GM21423 (cell line): ENCODE data around the gene SLC16A2.
A peak's percentile ranks its signal among the peaks of the same experiment; 100 is the strongest.

Source experiments
- ATAC-seq: cut with Tn5 transposase; IDR thresholded peaks from one replicate; pipeline ENCODE4 v1.9.1; 2021; ENCODE audit warnings: mild to moderate bottlenecking, moderate library complexity; ENCODE audit not compliant: unreplicated experiment

The SLC16A2 gene

GRCh38 chrX:74421036-74421739 is at the start of gene SLC16A2:
SLC16A2 (plus strand) TSS chrX:74421493; CDS start chrX:74421638, 145 bp downstream.
- peak; percentile 53 for ATAC-seq

DNA sequence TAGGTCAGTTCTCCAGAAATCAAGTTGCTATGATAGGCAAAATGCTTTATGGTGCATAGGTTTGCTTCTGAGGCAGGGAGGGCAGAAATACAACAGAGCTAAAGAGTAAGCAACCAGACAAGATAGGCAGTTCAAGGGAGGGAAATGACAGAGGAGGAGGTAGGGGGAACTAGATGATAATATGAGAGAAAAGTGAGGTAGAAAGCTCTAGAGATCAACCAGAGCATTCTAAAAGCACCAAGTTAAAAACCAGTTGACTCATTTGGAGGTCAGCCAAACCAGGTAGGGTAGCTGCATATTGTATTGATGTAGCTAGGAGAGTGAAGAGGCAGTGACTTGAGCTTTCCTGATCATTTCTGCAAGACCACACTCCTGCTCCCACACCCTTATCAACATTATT is 49.0 kb upstream of the SLC16A2 start:
- ATAC-seq: no peak

GRCh38 chrX:74377282-74377681 is 44.0 kb upstream of the SLC16A2 start:
- ATAC-seq: no peak

- ATAC-seq: no peak
Observed at GRCh38 chrX:74382613-74383012, 38.7 kb upstream of the SLC16A2 start.

DNA sequence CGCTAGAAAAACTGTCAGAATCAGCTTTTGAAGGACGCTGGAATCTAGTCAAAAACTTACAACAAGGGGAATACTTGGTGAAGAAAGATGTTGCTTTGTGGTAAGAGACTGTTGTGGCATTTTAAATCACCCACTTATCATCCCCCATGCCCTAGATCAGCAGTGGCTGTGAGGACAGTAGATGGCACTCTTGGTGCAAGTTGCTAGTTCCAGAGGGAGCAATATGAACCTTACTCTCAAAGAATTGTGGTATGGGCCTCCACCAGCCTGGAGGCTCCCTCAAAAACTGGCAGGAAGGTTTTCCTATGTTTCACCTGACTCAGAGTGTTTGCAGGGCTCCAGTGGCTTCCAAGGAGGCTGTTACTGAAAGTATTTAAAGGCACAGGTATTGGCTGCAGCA is 37.7 kb upstream of the SLC16A2 start:
- ATAC-seq: no peak

- no peak for ATAC-seq
Observed at GRCh38 chrX:74389016-74389722, 32.1 kb upstream of the SLC16A2 start.

DNA sequence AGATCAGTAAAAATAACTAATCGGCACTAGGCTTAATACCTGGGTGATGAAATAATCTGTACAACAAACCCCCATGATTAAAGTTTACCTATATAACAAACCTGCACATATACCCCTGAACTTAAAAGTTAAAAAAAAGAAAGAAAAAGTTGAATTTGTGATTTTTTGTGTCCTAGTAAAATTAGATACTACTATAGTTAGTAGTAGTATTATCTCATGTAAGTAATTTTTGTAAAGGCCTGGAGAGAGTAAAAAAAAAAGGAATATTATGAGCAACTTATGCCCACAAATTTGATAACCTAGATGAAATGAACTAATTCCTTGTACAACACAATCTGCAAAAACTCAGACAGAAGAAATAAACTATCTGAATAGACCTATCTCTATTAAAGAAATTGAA is 25.7 kb upstream of the SLC16A2 start:
- ATAC-seq: no peak

DNA sequence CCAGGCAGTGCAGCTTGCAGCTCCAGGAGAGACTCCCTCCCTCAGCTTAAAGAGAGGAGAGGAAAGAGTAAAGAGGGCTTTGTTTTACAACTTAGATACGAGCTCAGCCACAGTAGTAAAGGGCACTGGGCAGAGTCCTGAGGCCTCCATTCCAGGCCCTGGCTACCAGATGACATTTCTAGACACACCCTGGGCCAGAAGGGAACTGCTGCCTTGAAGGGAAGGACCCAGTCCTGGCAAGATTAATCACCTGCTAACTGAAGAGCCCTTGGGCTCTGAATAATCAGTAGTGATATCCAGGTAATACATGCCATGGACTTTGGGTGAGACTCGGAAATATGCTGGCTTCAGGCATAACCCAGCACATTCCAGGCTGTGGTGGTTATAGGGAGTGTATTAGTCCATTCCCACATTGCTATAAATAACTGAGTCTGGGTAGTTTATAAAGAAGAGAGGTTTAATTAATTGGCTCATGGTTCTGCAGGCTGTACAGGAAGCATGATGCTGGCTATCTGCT is 15.3 kb upstream of the SLC16A2 start:
- no peak for ATAC-seq

DNA sequence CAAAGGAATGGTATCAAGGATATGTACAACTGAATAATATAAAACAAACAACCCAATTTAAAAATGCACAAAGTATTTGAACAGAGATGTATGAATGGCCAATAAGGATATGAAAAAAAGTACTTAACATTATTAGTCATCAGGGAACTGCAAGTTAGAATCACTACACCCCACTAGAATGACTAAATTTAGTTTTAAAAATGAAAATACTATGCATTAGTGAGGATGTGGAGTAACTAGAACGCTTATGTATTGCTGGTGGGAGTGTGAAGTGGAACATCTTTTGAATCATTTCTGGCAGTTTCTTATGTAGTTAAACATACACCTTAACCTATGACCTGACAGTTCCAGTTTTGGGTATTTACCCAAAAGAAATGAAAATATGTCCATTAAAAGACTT is 13.0 kb upstream of the SLC16A2 start:
- ATAC-seq: no peak

DNA sequence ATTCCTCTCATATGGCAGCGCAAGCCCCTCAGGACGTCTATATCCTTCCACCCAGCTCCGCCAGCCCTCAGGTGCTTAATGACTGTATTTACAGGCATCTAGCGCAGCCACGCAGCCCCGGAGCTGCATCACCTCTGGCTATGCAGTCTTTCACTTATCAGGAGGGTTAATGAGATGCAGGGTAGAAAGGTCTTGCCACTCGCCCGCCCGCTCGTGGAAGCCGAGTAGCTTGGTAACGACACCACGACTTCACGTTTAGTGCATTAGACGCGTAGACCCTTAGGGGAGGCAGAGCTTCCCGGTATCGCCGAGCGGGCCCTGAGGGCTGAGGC is 1.5 kb upstream of the SLC16A2 start:
- ATAC-seq: no peak

- no peak for ATAC-seq
Observed at GRCh38 chrX:74420196-74421035, 877 bp upstream of the SLC16A2 start.

- no peak for ATAC-seq
Observed at GRCh38 chrX:74421740-74422352, 553 bp downstream of the SLC16A2 start.

DNA sequence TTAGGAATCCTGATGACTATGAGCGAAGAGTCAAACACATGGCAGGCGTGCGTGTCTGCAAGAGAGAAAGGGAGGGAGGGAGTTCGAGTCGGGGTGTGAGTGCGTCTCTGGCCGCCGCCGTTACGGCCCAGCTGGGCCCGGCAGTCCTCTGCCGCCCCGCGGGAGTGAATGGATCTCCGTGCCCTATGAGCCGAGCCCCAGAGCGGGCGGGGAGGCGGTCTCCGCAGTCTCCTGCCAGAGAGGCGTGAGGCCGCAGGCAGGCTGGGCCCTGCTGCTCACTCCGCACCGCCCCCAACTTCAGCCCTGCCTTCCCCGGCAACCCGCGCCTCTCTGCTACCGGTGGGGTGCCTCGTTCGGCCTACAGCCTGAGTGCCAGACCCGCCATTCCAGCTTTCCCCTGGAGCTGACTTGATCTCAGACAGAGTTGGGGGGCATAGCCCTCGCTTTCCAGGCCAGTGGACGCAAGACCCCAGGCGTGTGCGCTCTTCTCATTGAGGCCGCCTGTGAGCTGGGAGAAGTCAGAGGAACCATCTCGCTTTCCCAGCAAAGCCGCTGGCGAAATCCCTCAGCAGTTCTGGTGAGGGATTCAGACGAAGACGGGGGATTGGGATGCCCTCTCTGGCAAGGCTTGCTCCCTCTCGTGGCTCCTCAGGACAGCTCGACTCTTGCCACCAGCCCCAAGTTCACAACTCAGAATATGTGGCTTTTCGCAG is 1.4 kb downstream of the SLC16A2 start:
- ATAC-seq: no peak

- no peak for ATAC-seq
Observed at GRCh38 chrX:74423289-74423998, 2.2 kb downstream of the SLC16A2 start.

DNA sequence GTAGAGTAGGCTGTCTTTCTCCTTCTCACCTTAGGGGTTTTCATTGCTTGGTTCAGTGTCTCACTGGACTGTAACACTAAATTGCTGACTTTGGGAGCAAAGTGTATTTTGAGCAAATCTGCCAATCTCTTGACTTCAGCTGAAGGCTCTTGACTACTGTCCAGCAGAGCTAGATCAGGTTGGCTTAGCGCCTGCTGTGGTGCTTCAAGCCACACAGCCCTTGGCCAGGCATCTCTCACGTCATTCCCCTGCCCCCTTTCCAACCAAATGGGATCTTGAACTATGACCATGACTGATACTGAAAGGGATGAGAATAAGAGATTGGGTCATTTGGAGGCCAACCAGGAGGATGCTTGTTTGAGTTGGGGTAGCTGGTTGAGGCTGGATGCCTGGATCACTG is 4.8 kb downstream of the SLC16A2 start:
- no peak for ATAC-seq

DNA sequence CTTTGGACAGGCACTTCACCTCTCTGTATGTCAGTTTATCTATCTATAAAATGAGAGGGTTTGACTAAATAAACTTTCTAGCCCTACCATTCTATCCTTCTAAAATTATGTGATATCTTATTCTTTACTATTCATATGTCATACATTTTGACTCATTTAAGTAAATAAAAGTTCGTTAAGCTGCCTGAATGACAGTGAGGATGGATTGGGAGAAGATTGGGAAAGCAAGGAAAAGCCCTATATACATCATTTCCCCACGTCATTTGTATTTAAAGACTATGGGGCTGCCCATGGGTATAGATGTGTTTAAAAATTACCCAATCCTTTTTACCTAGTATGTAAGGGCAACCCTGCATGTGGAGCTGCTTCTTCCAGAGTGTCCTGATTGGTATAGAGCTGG is 5.3 kb downstream of the SLC16A2 start:
- ATAC-seq: no peak

DNA sequence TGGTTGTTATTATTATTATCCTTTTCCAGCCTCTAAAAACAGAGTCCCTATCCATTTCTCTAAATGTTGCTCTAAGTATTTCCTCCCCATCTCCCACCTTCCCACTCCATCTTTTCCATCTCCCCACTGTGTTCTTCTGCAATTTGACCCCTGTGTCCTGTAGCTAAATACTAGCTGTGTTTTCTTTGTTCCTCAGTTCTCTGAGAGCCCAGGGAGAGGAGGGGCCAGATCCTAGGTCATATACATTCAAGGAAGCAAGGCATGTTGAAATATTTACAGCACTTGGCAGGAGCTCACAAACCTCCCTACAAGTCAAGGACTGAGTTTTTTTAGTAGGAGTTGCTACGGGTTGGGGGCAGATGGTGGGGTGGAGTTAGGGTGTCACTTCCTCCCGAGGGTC is 10.5 kb downstream of the SLC16A2 start:
- no peak for ATAC-seq

GRCh38 chrX:74434336-74434735 is 13.0 kb downstream of the SLC16A2 start:
- no peak for ATAC-seq

GRCh38 chrX:74437530-74437929 is 16.2 kb downstream of the SLC16A2 start:
- ATAC-seq: no peak

- ATAC-seq: no peak
Observed at GRCh38 chrX:74438764-74439163, 17.5 kb downstream of the SLC16A2 start.
